ENCODE data around the gene IGLL5.

DNA sequence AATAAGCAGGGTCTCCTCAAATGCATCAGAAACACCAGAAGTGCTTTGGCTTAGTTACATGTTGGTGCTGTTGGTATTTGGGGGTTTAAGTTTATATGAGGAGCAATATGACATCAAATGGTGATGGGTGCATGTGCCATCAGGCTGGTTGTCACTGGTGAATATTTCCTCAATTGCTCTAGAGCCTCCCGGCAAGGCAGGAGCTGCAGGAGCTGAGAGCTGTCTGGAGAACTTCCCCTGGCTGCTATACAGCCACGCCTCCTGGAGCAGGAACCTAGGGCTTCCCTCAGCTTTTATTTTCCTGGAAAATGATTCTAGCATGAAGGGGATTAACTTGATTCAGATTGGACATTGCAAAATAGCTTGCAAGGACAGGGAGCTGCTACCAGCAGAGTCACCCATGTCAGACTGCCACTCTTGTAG is 15.8 kb downstream of the IGLL5 start:
- TF ChIP-seq, protein P1, sequence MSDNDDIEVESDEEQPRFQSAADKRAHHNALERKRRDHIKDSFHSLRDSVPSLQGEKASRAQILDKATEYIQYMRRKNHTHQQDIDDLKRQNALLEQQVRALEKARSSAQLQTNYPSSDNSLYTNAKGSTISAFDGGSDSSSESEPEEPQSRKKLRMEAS (IDR thresholded peaks at IDR 0.05; ENCODE audit: low read depth) = no peak
- TF ChIP-seq TCF12 (IDR thresholded peaks at IDR 0.05) (no peak), FOXM1 (IDR thresholded peaks at IDR 0.05; ENCODE audit: low read depth) (no peak)

Data from SK-N-SH (cell line).